Activated CD4-positive, alpha-beta T cell treated with anti-CD3 and anti-CD28 coated beads, Interleukin-2, Interleukin-4, amounts not matched to agents 100 ng/mL and 50 ng/mL, durations not matched to agents 16 hours and 8 hours (primary cell): Measurements from ENCODE around the gene EHBP1.

Experiments used
- DNase-seq: peaks from one replicate; pipeline ENCODE4 v3.0.0-alpha.2; 2020; ENCODE audit warnings: low spot score

The EHBP1 gene

DNA sequence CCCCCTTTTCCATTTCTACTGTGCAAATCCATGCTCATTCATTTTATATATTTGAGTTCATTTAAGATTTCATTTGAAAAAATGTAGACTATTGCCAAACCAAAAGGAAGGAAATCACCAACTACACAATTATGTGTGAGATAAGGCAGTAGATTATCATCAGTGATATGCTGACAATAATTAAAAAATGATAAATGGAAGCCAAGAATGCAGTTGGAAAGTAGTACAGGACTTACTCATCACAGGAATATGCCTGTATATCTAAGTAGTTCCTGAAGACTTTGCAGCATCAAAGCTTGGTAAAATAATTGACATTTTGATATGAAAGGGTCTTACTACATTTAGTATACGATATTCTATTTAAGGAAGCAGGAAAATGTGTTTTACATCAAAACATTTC, 179.0 kb downstream of the EHBP1 start:
- no peak for DNase-seq

DNA sequence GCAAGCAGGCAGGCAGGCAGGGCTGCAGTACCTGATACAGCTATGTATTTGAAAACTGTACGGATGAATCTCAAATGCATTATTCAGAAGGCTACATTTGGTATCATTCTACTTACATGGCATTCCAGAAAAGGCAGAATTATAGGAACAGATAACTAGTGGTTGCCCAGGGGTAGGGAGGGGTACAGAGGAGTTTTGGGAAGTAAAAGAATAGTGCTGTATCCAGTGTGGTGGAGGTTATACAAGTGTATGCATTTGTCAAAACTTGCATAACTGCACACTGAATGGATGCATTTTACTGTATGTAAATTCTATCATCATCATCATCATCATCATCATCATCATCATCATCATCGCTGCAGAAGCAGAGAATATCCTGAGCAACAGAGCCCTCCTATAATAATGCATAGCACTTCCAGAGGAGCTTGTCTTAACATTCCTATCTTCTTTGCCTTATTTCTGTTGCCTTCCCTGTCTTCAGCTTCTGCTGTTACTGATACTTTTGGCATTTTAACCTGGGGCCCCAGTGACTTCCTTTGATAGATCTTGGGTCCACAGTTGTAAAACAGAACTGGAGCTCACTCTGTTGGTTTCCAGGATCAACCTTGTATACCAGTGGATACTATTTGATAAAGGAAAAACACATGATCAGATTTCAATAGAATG, 189.6 kb downstream of the EHBP1 start:
- no peak for DNase-seq

DNA sequence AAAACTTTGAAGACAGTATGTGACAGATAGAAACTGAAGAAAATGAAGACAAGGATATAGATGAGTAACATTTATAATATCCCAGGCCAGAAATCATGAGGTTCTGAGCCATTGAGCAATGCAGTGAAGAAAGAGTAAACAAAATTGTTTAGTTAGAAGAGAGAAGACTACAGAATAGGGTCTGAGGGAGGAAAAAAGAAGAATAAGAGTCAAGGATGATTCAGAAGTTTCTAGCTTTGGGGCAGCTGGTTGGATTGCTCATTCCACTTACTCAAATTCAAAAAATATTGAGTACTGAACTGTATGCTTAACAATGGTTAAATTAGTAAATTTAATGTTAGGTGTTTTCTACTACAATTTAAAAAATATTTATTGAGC, 190.1 kb downstream of the EHBP1 start:
- no peak for DNase-seq

DNA sequence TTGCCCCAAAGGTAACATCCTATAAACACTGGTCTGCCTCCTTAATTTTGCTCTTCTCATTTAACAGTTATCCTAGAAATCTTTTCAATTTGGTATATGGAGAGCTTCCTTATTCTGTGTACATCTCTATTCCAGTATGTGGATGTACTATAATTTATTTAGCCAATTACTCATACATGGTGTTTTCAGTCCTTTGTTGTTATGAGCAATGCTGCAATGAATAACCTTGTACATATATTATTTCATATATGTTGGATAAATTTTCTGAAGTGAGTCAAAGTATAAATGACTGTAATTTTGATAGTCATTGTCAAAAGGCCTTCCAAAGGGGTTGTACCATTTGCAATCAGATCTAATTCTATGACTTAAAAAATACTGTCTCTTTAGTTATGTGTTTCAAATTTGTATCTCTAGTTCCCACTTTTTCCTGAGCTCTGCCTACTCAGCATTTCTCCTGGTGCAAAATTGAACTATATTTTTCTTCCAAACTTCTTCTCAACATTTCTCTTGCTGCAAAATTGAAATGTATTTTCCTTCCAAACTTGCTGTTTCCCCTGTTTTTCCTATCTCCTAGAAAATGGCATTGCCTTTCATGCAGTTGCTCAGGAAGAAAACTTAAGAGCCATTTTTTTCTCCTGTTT, 191.8 kb downstream of the EHBP1 start:
- no peak for DNase-seq

DNA sequence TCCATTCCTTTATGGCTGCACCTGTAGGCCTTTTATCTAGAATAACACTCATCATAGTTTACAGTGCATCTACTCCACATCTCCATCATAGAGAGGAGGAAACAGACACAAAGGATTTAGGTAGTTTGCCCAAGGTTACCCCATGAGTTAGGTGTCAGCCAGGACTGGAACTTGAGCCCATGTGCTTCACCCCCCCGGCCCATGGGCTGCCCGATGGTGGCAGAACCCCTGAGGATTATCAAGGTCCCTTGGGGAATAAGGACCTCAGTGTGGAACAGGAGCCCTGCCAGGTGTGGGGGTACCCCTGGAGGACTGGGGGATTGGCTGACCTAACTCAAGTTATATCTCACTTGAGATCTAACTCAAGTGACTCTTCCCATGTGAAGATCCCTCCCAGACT, 198.8 kb downstream of the EHBP1 start:
- no peak for DNase-seq

DNA sequence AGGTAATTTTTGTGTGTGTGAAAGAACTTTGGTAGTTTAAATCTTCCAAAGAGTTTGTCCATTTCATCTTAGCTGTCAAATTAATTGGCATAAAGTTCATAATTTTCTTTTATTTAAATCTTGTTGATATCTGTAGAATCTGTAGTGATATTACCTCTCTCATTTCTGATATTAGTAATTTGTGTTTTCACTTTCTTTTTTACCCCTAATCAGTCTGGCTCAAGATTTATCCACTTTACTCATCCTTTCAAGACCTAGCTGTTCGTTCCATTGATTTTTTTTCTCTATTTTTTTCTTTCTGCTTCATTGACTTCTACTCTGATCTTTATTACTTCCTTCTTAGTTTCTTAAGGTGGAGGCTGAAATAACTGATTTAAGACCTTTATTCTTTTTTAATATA, 202.6 kb downstream of the EHBP1 start:
- DNase-seq: no peak

DNA sequence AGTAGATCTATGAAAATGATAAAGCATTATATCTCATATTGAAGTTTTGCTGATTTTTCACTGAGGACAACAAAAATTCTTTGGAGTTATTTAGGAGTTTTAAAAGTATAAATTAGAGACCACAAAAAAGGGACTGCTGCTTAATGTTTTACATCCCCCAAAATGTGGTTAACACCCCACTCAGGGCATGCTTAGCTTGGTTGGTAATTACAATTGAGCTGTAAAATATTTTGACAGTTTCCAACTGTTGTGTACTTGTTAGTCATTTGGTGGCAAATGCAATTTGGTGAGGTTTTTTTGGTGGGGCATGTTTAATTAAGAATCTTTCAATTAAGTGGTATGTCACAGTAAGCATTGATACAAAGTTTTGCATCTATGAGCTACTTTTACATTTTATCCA, 207.8 kb downstream of the EHBP1 start:
- DNase-seq: no peak

DNA sequence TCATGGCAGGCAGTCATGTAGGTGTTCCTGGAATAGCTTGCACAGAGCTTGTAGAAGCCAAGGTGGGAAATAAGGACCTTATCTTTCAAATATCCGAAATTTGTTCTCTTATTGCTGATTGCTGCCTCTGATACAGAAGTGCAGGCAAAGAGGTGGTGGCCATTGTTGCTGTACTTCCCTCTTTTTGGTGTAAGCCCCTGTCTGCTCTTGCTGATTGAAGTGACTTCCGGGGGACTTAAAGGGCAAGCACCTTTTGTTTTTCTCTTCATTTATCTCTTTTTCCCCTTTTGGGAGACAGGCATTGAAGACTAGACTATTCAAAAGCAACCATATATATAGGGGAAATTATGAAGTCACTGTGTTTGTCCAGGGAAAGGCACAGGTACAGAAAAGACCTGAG, 213.5 kb downstream of the EHBP1 start:
- DNase-seq: no peak

DNA sequence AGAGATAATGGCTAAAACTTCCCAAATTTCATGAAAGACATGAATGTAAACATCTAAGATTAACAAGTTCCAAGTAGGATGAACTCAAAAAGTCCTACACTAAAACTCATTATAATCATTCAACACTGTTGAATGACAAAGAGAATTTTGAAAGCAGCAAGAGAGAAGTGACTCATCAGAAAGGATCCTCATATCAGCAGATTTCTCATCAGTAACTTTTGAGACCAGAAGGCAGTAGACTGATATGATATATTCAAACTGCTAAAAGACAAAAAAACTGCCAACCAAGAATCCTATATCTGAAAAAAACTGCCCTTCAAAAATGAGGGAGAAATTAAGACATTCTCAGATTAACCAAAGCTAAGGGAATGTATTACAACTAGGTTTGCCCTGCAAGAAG, 214.6 kb downstream of the EHBP1 start:
- DNase-seq: no peak

DNA sequence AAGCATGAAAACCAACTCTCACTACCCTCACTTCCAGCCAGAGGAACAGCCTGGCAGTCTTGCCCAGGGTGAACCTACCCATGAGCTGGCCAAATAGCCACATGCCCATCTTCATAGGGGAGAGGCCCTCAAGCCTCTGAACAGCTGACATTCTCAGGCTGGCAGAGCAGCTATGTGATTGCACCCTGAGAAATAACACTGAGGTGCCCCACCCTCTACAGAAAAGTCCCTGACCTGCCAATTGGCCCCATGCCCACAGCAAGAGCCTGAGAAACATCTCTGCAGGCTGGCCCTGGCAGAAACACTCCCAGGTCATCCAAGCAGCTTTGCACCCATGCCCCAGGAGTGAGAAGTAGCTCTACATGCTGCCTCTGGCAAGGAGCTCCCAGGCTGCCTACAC, 217.7 kb downstream of the EHBP1 start:
- DNase-seq: no peak

DNA sequence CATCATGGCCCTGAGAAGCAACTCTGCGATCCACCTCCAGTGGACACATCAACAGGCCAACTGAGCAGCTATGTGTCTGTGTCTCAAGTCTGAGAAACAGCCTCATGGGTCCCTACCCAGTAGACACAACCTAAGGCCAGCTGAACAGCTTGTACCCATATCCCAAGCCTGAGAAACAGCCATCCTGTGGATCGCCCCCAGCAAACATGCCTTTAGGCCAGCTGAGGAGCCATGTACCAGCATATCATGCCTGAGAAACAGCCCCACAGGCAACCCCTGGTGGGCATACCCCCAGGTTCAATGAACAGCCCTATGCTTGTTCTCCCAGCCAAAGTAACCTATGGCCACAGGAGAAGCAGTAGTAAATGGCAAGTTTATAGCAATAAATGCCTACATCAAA, 218.4 kb downstream of the EHBP1 start:
- DNase-seq: no peak

DNA sequence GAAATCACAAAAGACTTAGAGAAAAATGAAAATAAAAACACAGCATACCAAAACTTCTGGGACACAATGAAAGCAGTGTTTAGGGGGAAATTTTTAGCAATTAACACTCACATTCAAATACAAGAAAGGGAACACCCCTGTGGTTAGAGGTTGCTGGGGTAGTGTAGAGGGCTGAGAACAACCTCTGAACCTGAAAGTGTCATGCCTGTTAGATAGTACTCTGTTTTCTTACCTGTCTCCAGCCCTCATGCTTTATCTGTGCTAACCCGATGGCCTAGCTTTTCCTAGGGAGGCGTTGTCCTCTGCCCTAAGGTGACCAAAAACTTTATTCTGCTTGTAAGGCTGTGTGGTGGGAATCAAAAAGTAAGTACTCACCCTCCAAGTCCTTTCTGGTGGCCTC, 222.5 kb downstream of the EHBP1 start:
- DNase-seq: no peak

DNA sequence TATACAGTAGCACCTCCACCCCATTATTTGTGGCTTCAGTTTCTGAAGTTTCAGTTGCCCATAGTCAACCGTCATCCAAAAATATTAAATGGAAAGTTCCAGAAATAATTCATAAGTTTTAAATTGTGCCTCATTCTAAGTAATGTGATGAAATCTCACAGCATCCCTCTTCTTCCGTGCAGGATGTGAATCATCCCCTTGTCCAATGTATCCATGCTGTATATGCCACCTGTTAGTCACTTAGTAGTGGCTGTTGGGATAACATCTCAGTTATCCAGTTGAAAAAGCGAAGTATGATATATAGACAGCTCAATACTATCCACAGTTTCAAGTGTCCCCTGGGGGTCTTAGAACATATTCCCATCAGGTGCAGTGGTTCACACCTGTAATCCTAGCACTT, 226.0 kb downstream of the EHBP1 start:
- no peak for DNase-seq

DNA sequence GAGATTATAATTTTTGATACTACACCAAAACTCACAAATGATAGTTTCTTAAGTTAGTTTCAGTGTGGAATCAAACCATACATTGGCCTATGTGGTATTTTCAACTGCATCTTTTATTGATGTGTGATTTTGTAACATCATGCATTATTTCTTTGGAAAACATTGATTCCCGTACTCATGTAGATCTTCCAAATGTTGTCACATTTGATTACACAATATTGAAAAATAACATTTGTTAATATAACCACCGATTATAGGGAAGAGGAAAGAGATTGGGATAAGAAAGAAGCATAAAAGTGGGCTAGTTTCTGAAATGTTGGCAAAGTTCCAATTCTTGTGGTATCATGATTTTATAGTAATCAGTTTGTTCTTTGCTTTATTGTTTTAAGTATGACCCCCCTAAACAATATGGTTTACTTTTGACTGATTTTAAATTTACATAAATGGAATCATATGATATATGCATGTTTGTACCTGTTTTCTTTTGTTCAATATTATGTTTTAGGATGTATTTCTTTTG, 227.9 kb downstream of the EHBP1 start:
- no peak for DNase-seq

DNA sequence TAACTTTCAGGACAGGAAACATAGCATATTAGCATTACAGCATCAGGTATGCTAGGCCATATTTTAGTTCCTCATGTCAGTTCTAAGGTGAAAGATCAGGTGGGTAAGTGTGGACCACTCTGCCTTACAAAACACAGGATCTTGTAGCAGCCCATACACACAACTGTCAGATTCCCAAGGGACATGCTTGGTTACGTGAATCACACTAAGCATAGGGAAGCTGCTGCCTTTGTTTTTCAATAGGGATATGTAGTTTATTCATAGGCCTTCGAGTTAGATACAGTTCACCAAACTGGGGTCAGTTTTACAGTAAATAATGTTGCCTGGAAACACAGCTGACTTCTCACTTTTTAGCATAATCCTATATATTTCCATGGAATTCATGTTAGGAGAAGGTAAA, 229.0 kb downstream of the EHBP1 start:
- DNase-seq: no peak

DNA sequence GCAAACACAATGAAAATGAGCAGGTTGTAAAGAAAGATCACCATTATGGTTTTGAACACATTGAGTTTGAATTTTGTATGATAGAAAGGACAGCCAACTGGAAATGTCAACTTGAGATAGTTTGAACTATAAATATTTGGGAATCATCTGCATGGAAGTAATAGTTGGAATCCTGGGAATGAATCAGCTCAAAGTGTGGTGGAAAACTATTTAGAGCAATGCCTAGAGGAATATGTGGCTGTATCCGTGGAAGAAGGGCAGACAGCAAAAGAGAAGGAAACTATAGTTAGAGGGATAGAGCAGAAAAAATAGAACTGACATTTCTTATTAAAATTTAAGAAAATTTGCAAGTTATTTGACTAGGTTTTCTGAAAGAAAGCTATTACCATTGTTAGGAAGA, 232.6 kb downstream of the EHBP1 start:
- DNase-seq: no peak

DNA sequence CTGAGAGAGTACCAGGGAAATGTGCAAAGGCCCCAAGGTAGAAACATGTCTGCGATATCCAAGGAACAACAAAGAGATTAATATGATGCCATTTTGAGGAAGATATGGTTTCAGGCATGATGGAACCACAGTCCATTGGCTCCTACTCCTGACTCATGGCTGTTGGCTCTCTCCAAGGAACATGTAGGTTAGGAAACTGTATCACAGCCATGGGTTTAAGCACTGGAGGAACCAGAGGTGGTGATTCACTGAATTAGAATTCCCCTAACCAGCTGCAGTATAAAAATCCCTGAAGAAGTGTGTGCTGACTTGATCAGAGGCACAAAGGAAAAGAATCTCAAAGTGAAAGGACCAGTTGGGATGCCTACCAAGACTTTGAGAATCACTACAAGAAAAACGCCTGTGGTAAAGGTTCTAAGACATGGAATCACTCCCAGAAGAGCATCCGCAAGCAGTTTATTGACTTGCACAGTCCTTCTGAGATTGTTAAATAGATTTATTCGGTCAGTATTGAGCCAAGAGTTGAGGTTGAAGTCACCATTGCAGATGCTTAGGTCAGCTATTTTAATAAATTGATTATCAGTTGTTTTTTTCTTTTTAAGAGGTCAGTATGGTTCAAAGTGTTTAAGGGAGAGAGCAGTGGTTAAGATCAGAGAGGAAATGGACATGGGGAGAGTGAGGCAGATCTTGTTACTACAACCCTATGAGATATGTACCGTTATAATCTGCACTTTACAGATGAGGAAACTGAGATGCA, 234.4 kb downstream of the EHBP1 start:
- DNase-seq: no peak

DNA sequence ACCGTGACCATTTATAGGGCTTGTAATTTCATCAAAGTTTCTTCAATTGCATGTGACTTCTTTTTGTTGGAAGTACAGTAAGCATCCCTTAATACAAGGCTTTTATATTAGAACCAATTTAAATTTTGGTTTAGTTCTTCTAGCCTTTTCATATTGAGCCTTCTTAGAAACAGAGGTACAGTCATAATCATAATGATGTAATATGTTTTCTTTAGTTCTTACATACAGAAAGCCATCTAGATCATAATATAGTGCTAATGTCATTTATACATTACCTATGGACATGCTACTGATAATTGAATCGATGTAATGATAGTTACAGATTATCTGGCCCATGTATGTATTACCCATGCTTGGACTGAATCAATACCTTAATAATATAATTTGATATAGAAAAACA, 235.2 kb downstream of the EHBP1 start:
- no peak for DNase-seq

DNA sequence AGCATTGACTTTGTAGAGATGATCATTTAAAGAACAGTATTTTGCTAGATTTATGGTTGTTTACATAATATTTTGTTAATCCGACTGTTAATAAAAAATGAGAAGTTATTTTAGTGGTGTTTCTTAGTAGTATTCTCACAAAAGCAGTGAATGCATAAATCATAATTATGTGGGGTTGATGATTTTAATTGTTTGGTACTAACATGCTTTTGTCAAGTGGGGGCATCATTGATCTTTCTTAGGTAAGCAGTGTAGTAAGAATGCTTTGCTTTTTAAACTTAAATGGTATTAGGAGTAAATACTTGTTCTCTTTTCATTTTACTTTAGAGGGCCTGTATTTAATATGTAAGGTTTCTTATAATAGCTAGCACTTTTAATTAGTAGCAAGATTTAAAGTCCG, 235.9 kb downstream of the EHBP1 start:
- DNase-seq: no peak

DNA sequence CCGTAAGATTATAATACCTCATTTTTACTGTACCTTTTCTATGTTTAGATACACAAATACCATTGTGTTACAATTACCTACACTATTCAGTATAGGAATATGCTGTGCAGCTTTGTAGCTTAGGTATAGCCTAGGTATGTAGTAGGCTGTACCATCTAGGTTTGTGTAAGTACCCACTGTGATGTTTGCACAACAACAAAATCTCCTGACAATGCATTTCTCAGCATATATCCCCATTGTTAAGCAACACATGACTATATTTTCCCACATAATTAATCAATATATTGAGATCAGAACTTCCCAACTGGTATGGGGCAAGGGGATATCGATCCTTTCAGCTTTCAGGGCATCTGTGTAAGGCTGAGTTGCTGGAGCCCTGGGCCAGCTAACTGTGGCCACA, 238.8 kb downstream of the EHBP1 start:
- no peak for DNase-seq

DNA sequence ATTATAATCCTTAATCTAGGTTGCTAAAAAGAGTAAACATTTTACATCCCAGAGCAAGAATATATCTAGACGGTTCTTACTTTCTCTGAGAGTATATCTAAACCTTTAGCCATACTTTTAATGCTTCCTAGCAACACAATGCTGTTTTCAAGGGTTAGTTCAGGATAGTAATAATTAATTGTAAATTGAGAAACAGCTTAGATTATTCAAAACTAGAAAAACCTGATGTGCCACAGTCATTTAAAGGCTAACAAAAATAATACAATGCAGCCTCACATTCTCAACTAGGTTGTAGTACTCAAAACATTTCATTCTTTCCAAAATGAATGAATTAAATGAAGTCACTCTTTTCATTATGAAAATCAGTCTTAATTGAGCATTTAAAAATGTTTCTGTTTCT, 241.9 kb downstream of the EHBP1 start:
- DNase-seq: no peak

DNA sequence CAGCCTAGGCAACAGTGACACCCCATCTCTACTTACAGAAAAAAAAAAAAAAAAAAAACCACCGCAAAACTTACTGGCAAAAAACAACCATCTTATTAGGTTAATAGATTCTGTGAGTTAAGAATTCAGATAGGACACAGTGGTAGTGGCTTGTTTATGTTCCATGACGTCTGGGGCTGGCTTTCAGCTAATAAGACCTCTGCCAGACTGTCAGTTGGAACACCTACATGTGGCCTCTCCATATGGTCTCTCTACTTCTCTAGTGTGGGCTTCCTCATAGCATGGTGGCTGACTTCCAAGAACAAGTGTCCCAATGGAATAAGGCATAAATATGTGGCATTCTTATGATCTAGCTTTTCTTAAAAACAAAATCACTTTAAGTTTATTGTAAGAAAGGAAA, 251.1 kb downstream of the EHBP1 start:
- no peak for DNase-seq

DNA sequence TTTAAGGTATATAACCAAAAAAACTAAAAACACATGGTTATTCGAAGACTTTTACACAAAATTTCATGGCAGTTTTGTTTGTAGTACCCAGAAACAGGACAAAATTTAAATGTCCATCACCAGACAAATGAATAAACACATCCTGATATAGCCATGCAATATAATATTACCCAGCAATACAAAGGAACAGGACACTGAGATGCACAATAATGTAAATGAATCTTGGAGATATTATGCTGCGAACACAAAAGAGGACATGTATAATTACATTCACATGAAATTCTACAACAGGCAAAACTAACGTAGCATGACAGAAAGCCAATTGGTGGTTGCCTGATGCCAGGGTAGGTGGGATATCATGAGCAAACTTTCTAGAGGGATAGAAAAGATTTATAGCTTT, 252.7 kb downstream of the EHBP1 start:
- no peak for DNase-seq
